Neural cell (in vitro differentiated cells): ENCODE data around the gene ACOX1. TPM values are rescaled to one million over a fixed set of nuclear protein-coding genes. Genes with fewer than 3 reads are reported as not detected.

ENCODE experiments used
- H2AFZ ChIP-seq: fragments of 200-600, 300-800 bp; sonication (generic), shearing (Covaris generic); 2 replicates; pipeline ENCODE4 v1.6.0; 2014; ENCODE audit warnings: low read depth, mild to moderate bottlenecking, antibody characterized with exemption, low read length, moderate library complexity
- H3F3A ChIP-seq: fragments of 200-600 bp; shearing (Covaris generic); 2 replicates; pipeline ENCODE4 v1.6.1; 2016; ENCODE audit warnings: mild to moderate bottlenecking, moderate library complexity, mixed read lengths, antibody characterized with exemption, low read length; ENCODE audit not compliant: insufficient read depth, poor library complexity, severe bottlenecking
- H3K27ac ChIP-seq: fragments of 200-600, 300-800 bp; sonication (generic), shearing (Covaris generic); 2 replicates; pipeline ENCODE4 v1.5.1; 2014; ENCODE audit warnings: mild to moderate bottlenecking, low read length, moderate library complexity
- H3K27me3 ChIP-seq: fragments of 300-800, 200-600 bp; sonication (generic), shearing (Covaris generic); 2 replicates; pipeline ENCODE4 v1.6.0; 2014; ENCODE audit warnings: mild to moderate bottlenecking, low read depth, low read length, moderate library complexity; ENCODE audit not compliant: insufficient read depth
- H3K36me3 ChIP-seq: fragments of 300-800, 200-600 bp; sonication (generic), shearing (Covaris generic); 2 replicates; pipeline ENCODE4 v1.5.1; 2014; ENCODE audit warnings: mild to moderate bottlenecking, antibody characterized with exemption, low read length, moderate library complexity; ENCODE audit not compliant: insufficient read depth
- H3K4me2 ChIP-seq: fragments of 300-800, 200-600 bp; sonication (generic), shearing (Covaris generic); 2 replicates; pipeline ENCODE4 v1.6.0; 2014; ENCODE audit warnings: mild to moderate bottlenecking, low read length
- H3K4me3 ChIP-seq: fragments of 300-800, 200-600 bp; sonication (generic), shearing (Covaris generic); 2 replicates; pipeline ENCODE4 v1.5.1; 2014; ENCODE audit warnings: mild to moderate bottlenecking, low read length, moderate library complexity
- H3K79me2 ChIP-seq: fragments of 200-600 bp; shearing (Covaris generic); replicated peaks from 2 replicates; pipeline ENCODE4 v1.6.0; 2014; ENCODE audit warnings: mild to moderate bottlenecking, low read length, moderate library complexity; ENCODE audit not compliant: insufficient read depth
- H3K9ac ChIP-seq: fragments of 300-800, 200-600 bp; sonication (generic), shearing (Covaris generic); 2 replicates; pipeline ENCODE4 v1.6.1; 2016; ENCODE audit warnings: mild to moderate bottlenecking, low read length, mixed read lengths
- H3K9me2 ChIP-seq: fragments of 200-600 bp; shearing (Covaris generic); 2 replicates; pipeline ENCODE4 v1.6.1; 2016; ENCODE audit warnings: mild to moderate bottlenecking, low read length, mixed read lengths; ENCODE audit not compliant: insufficient read depth
- H3K9me3 ChIP-seq: fragments of 200-600, 300-800 bp; sonication (generic), shearing (Covaris generic); 2 replicates; pipeline ENCODE4 v1.6.1; 2016; ENCODE audit warnings: mild to moderate bottlenecking, mixed run types, low read length, moderate library complexity, mixed read lengths
- H4K20me1 ChIP-seq: fragments of 200-600 bp; shearing (Covaris generic); 2 replicates; pipeline ENCODE4 v1.6.1; 2016; ENCODE audit warnings: mild to moderate bottlenecking, mixed run types; ENCODE audit not compliant: insufficient read depth
- CTCF ChIP-seq: fragments of 450-650 bp; IDR thresholded peaks from 2 replicates; pipeline ENCODE4 v1.5.1; 2014; ENCODE audit warnings: antibody characterized with exemption, mild to moderate bottlenecking, moderate library complexity; ENCODE audit not compliant: poor library complexity, severe bottlenecking
- EP300 ChIP-seq: fragments of 450-650 bp; conservative IDR thresholded peaks from 2 replicates; pipeline ENCODE4 v1.6.1; 2014; ENCODE audit warnings: antibody characterized with exemption, mild to moderate bottlenecking, moderate library complexity; ENCODE audit not compliant: poor library complexity, severe bottlenecking
- EZH2 ChIP-seq: fragments of 200-600, 300-800 bp; shearing (Covaris generic), sonication (generic); IDR thresholded peaks from 2 replicates; pipeline ENCODE4 v1.6.1; 2014; ENCODE audit warnings: antibody characterized with exemption, low read length, borderline replicate concordance, mild to moderate bottlenecking; ENCODE audit not compliant: insufficient read depth, poor library complexity, severe bottlenecking
- MXI1 ChIP-seq: fragments of 450-650 bp; conservative IDR thresholded peaks from 2 replicates; pipeline ENCODE4 v1.6.1; 2014; ENCODE audit warnings: antibody characterized with exemption, mild to moderate bottlenecking; ENCODE audit not compliant: poor library complexity, severe bottlenecking
- POLR2AphosphoS5 ChIP-seq: IDR thresholded peaks from 2 replicates; pipeline ENCODE4 v1.6.1; 2012
- RAD21 ChIP-seq: fragments of 450-650 bp; conservative IDR thresholded peaks from 2 replicates; pipeline ENCODE4 v1.6.1; 2014; ENCODE audit warnings: antibody characterized with exemption, mild to moderate bottlenecking, moderate library complexity
- REST ChIP-seq: IDR thresholded peaks from 2 replicates; pipeline ENCODE4 v1.6.1; 2012; ENCODE audit warnings: borderline replicate concordance
- SMC3 ChIP-seq: fragments of 450-650 bp; conservative IDR thresholded peaks from 2 replicates; pipeline ENCODE4 v1.6.1; 2014; ENCODE audit warnings: antibody characterized with exemption, mild to moderate bottlenecking, moderate library complexity; ENCODE audit not compliant: poor library complexity
- TAF1 ChIP-seq: IDR thresholded peaks from 2 replicates; pipeline ENCODE4 v1.6.1; 2012; ENCODE audit warnings: low read depth
- polyA plus RNA-seq: library from polyadenylated mRNA; depleted of rRNA; stranded (reverse); fragments of >200 nt; gene quantifications from 2 replicates; pipeline ENCODE4 v1.2.3, GENCODE V29; 2014

The ACOX1 gene
- polyA plus RNA-seq, 1 donor from 2014 or later, result 31.2 TPM

- Histone ChIP-seq H3K27ac (no peak overlapping the region), H3K36me3 (no peaks in the 10 kb centered on the region), H3K4me2 (no peak overlapping the region), H3F3A (no peaks in the 10 kb centered on the region), H4K20me1 (no peaks in the 10 kb centered on the region), H3K4me3 (no peak overlapping the region), H3K9ac (no peak overlapping the region), H3K9me3 (no peaks in the 10 kb centered on the region), H3K9me2 (no peaks in the 10 kb centered on the region), H3K79me2 (no peaks in the 10 kb centered on the region), H3K27me3 (no peaks in the 10 kb centered on the region), H2AFZ (no peak overlapping the region)
- no peak for TF ChIP-seq EZH2
- TF ChIP-seq EP300, result no peak
Observed at GRCh38 chr17:75895370-75896155, 83.4 kb downstream of the ACOX1 start.

- no peak overlapping the region for H3K4me2 ChIP-seq
- no peak overlapping the region for H3K9ac ChIP-seq
Observed at GRCh38 chr17:75894049-75894733, 84.8 kb downstream of the ACOX1 start.

More at GRCh38 chr17:75894049-75894733, 84.8 kb downstream of the ACOX1 start:
- TF ChIP-seq CTCF, result no peak
- no peak for TF ChIP-seq EZH2
- no peak for TF ChIP-seq EP300
- no peak for TF ChIP-seq POLR2AphosphoS5
- TF ChIP-seq SMC3, result no peak
- TF ChIP-seq REST, result no peak
- TF ChIP-seq MXI1, result no peak
- TF ChIP-seq RAD21, result no peak
- TF ChIP-seq TAF1, result no peak
- no peak overlapping the region for H3K27ac ChIP-seq
- no peaks in the 10 kb centered on the region for H3K36me3 ChIP-seq
- no peaks in the 10 kb centered on the region for H3F3A ChIP-seq
- no peak overlapping the region for H3K4me3 ChIP-seq
- H3K27me3 ChIP-seq, result no peaks in the 10 kb centered on the region
- no peaks in the 10 kb centered on the region for H3K9me3 ChIP-seq
- no peaks in the 10 kb centered on the region for H4K20me1 ChIP-seq
- H2AFZ ChIP-seq, result no peak overlapping the region
- no peaks in the 10 kb centered on the region for H3K79me2 ChIP-seq
- H3K9me2 ChIP-seq, result no peaks in the 10 kb centered on the region
